GM21367 (cell line): ENCODE results near the gene GPR107.

ENCODE experiments used
- ATAC-seq: cut with Tn5 transposase; IDR thresholded peaks from one replicate; pipeline ENCODE4 v1.9.1; 2021; ENCODE audit not compliant: unreplicated experiment

Gene GPR107

DNA sequence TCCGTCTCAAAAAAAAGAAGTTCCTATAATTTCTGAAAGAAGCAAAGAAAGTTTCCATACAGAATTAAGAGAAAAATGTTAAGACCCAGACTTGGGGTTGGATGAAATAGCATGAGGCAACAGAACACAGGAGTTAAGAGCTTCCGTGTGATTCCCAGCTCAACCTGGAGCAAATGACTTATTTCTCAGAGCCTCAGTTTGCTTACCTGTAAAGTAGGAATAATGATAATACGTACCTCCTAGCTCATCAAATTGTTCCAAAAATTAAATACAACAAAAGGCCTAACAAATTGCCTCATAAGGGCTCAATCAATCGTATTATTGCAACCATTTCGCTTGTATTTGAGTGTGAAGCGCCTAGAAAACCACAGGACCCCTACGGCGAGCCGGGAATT is 600 bp upstream of the GPR107 start:
- ATAC-seq, result no peak

DNA sequence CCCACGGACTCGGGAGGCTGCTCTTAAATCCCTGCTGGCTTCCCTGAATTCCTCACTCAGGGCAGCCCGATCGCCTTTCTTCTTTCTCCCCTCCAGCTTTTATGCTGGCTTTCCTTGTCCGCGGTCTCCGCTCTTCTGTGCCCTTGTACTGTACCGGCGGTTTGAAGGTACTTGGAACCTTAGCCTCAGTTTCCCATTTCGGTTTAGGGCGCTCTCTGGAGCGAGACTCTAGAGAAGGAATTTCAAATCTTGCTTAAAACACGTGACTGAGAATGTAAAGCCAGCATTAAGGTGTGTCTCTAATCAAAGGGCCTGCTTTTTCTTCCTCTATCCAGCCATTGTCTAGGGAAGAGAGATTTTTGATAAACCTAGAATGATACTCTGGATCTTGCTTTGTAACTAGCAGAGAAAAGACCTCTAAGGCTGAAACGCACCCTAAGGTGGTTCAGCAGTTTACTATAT is 650 bp downstream of the GPR107 start:
- ATAC-seq, result no peak

DNA sequence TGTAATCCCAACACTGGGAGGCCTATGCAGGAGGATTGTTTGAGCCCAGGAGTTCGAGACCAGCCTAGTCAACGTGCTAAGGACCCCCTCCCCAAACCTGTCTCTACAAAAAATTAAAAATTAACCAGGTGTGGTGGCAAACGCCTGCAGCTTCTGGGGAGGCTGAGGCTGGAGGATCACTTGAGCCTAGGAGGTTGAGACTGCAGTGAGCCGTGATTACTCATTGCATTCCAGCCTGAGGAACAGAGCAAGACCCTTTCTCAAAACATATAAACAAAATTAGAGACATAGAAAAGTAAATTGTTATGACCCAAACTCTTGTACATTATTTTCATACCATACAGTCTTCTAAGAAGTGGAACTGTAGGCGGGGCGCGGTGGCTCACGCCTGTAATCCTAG is 1.1 kb downstream of the GPR107 start:
- no peak for ATAC-seq

DNA sequence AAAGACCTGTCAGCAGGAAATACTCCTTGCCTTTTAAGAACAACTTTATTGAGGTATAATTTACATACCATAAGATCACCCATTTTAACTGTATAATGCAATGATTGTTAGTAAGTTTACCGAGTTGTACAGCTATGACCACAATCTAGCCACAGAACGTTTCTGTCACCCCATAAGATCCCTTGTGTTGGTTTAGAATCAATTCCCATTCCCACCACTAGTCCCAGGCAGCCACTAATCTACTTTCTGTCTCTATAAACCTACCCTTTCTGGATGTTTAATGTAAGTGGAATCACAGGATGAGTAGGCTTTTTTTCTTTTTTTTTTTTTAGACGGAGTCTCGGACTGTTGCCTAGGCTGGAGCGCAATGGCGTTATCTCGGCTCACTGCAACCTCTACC is 4.4 kb downstream of the GPR107 start:
- no peak for ATAC-seq

DNA sequence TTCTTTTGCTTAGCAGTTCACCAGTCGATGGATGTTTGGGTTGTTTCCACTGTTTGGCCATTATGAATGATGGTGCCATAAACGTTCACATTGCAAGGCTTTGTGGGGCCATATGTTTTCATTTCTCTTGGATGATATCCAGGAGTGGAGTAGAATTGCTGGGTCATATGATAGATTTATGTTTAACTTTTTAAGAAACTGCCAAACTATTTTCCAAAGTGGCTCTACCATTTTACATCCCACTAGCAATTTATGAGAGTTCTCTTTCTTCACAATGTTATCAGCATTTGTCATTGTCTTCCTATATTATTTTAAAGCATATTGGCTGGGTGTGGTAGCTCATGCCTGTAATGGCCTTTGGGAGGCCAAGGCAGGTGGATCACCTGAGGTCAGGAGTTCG is 5.2 kb downstream of the GPR107 start:
- no peak for ATAC-seq

DNA sequence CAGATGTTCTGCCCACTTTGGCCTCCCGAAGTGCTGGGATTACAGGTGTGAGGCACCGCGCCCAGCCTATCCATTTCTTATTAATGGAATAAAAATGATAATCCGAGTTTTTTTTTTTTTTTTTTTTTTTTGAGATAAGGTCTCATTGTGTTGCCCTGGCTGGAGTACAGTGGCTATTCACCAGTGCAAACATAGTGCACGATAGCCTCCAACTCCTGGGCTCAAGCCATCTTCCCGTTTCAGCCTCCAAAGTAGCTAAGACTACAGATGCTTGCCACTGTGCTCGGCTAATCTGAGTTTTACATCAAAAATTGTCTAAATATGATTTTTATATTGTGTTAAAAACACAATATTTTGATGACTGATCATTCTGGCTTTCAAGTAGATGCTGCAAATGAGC is 6.6 kb downstream of the GPR107 start:
- no peak for ATAC-seq

DNA sequence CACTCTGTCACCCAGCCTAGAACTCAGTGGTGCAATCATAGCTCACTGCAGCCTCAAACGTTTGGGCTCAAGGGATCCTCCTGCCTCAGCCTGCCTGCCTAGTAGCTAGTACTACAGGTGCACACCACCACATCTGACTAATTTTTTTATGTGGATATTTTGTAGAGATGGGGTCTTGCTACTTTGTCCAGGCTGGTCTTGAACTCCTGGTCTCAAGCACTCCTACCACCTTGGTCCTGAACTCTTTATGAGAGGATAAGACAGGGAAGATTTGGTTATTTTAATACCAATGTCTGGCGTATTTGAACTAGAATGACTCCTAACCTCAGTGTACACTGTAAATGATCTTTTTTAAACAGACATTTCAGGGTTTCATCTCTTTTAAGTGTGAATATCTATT is 9.0 kb downstream of the GPR107 start:
- no peak for ATAC-seq

DNA sequence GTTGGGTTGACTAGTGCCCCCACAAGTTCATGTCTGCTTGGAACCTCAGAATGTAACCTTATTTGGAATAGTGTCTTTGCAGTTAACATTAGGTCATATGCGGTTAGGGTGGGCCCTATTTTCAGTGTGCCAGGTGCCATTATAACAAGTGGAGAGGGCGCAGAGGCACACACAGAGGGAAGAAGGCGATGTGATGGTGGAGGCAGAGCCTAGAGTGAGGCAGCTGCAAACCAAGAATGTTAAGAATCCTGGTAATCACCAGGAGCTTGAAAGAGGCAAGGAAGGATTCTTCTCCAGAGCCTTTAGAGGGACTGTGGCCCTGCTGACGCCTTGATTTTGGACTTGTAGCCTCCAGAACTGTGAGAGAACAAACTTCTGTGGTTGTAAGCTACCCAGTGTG is 10.9 kb downstream of the GPR107 start:
- no peak for ATAC-seq

DNA sequence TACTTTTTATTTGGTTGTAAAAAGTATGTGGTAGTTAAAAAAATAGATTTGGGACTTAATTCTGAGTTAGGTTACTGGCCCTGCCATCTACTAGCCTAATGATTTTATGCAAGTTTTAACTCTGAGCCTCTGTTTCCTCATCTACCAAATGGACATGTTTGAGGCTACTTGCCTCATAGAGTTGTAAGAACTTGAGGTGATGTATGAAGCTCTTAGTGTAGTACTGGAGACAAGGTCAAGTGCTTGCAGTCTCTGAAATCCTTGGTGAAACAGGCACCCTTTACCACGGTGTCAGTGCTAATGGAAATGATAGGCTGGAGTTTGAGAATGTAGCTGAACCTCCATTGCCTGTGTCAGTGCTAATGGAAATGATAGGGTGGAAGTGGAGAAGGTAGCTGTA is 15.3 kb downstream of the GPR107 start:
- no peak for ATAC-seq

DNA sequence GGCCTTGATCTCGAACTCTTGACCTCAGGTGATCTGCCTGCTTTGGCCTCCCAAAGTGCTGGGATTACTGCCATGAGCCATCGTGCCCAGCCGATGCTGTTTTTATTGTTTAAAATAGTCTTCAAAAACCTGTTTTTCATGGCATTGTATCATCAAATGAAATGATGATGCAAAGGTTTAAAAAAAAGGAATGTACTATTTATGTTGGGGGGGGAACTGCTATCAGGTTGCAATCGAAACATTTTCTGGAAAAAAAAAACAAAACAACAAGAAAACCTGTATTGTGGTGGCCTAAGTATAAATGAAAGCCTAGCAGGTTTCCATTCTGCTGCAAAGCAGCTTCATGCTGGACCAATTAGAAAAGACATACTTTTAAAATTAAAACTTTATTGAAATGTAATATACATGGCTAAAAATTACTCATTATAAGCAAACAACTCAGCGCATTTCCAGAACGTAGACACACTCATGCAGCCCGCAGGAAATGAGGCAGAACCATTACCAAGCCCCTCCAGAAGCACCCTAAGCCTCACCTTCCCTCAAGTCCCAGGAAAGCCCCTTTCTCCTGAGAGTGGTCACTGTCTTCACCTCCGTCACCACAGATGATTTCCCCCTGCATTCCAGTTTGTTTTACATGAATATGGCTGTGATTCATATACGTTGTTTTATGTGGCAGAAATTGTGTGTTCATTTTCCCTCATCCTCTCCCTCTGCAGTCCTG is 19.0 kb downstream of the GPR107 start:
- no peak for ATAC-seq

DNA sequence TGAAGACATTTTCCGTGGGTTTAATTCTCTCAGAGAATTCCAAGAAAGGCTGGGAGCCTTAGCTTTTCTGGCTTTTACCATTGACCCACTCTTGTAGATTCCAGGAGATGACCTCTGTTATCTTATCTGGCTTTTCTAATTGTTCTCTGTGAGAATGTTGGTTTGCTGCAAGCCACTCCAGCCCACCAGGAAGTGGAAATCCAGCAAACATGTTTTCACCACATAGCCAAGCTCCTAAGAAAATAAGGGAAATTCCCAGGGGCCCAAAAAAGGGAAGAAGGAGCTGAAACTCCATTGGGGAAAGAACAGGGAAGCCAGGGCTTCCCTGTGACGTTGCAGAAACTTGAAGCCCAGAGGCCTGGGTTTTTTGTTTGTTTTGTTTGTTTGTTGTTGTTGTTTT is 19.7 kb downstream of the GPR107 start:
- ATAC-seq, result no peak

DNA sequence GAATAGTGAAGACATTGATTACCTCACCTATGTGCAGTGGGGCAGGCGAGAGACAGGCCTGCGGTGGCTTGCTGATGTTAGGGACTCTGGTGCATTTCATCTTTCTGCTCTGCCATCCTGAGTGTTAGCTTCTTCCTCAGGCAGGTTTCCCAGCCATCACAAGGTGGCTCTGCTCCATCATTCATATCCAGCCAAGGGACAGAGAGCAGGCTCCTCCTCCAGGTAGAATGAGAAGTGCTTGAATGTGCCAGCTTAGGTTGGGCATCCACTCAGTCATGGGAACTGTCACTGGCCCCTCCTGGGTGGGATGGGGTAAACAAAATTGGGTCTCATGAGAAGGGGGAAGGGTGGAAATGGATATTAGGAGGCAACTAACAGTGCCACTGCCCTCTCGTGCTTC is 24.8 kb downstream of the GPR107 start:
- no peak for ATAC-seq

DNA sequence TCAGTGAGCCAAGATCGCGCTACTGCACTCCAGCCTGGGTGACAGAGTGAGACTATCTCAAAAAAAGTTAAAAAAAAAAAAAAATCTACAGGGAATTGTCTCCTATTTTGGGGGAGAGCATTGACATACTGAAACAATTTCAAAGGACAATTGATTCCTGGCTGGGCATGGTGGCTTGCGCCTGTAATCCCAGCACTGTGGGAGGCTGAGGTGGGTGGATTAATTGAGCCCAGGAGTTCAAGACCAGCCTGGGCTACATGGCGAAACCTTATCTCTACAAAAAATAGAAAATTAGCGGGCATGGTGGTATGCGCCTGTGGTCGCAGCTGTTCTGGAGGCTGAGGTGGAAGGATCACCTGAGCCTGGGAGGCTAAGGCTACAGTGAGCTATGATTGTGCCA is 30.6 kb downstream of the GPR107 start:
- ATAC-seq, result no peak

DNA sequence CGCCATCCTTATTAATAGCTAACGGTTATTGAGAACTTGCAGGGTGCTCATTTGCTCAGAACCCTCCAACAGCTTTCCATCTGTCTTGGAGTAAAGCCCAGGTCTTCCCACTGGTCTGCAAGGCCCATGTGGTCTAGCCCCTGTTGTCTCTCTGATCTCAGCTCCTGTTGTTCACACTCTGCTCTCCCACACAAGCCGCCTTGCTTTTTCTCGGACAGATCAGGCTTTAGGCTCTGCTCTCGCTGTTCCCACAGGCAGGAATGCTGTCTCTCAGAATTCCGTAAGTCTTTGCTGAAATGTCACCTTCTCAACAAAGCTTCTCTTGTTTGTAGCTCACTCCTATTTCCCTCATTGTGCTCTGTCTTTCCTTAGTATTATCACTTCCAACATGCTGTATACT is 34.3 kb downstream of the GPR107 start:
- no peak for ATAC-seq

DNA sequence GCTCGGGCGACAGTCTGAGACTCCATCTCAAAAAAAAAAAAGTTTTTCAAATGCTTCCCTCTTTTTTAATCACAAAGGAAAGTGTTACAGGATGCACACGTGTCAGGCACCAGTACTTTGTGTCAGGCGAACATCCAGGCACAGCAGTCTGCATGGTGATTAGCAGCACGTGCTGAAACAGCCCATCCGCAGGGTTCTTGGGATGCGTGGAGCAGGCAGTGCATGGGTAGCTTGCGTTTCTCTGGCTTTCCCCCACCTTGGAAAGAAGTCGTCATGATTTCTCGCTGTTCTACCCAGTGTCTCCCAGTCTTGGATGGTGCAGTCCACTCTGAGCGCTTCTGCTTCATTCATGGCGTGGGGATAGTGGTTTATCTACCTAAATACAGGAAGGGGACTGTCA is 35.4 kb downstream of the GPR107 start:
- no peak for ATAC-seq

DNA sequence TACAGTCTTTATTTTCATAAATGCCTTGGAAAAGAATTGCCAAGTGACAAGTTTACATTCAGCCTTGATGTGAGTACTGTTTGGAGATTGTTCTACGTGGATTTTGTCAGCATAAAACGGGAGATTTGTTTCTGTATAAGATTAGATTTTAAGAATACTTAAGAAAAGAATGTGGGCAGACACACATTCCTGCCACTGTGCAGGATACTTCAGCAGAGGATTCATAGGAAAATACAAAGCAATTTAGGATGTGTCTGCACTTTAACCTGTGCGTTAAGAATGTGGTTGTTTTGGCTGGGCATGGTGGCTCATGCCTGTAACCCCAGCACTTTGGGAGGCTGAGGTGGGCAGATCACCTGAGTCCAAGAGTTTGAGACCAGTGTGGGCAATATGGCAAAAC is 37.2 kb downstream of the GPR107 start:
- no peak for ATAC-seq

DNA sequence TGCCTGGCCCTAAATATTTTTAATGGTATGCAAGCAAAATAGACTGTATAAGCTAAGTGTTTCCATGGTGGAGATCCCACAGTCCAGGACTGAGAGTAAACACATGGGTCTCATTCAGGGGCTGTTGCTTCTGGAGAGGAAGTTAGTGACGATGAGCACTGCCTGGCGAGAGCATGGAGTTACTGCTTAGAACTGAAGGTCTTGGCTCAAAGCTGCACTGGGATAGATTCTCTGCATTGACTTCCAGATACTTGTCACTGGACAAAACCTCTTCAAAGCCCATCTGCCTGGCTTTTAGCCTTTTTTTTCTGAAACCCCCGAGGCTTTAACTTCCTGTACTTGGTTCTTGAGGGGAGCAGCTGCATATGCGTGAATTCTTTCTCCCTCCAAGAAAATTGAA is 39.2 kb downstream of the GPR107 start:
- no peak for ATAC-seq

DNA sequence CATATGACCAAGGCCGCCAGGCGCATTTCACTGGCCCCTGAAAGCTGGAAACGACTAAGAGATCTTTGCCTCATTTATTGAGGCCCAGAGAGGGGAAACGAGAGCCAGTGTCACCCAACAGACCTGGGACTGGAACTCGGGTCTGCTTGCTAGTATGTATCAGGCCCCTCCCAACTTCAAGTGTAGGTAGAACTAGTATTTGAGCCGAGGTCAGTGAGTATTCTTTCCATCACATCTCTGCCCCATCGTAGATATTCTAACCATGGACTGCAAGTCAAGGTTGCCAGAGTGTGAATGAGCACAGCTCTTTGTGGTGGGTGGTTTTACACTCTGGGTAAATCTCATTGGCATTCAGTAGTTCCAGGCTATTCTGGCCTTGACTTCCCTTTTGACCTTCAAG is 42.2 kb downstream of the GPR107 start:
- ATAC-seq, result no peak

DNA sequence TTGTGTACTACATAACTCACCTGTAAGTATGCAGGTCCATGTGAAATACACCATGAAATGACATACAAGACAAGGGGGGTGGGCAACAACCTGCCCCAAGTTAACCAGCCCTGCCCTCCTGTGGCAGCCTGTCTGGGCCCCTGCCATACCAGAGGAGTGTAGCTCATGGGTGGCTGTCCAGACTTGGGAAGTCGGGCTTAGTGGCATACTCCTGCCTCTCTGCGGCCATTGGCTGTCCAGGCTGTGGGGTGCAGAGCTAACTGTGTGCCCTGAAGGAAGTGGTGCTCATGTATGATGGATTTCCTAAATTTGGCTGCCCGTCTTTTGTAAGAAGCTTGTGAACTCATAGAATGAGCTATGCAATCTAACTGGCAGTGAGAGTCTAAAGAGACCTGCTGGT is 47.0 kb downstream of the GPR107 start:
- no peak for ATAC-seq

DNA sequence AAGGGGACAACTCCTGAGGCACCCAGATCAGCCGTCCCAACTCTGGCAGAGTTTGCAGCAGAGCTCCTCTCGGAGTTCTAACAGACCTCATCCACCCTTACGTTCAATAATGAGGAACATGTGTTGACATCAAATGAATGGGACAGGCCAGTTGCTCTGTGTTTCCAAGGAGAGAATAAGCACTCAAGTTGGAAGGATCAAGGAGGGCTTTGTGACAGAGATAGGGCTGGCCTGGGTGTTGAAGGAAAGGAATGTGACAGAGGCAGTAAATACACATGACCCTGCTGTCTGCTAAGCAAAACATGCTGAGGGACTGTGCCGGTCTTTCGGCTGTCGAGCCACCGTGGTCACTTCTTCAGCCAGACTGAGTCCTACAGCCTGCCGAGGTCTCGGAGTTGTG is 48.2 kb downstream of the GPR107 start:
- no peak for ATAC-seq

DNA sequence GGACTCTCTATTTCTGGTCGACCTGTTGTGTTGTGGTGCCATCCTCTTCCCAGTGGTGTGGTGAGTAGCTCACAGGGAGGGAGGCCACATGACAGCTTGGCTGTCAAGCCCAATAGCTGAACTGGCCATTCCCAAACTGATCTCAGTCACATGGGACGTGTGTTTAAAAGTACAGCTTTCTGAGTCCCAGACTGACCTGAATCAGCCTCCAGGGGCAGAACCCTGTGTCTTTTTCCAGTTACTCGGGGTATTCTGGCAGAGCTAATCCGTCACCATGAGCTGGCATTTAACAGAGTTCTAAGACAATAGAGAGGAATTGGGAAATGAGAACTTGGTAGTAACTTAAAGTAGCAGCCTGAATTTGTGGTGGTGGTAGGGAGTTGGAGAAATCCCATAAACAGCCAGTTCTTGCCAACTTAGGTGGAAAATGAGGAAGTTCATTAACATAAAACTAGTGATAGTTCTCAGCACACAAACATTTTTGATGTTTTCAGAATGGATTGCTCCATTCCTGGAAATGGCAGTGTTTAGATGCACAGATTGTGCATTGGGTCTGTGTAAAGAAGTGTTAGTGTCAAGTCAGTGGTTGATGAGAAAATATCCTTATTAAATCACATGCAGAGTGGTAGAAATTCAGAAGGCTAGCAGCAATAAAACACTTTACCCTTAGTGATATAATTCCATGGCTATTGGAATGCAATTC is 50.9 kb downstream of the GPR107 start:
- ATAC-seq, result no peak

DNA sequence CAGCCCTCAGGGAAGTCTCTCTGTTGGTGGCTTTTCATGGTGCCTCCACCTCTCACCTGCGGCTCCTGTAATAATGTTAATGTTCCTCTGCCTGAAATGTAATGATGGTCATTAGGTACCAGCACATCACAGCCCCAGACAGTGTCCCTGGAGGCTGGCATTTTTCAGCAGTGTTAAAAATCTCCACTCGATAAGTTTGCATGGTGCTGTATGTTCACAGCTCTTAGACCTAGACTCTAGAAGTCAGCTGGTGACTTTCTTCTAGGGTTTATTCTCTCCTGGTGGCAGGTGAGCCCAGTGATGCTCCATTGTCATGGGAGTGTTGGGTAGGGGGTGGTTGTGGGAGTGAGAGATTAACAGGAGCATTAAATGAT is 53.1 kb downstream of the GPR107 start:
- ATAC-seq, result no peak
